ENCODE results near the gene TRPM2.

DNA sequence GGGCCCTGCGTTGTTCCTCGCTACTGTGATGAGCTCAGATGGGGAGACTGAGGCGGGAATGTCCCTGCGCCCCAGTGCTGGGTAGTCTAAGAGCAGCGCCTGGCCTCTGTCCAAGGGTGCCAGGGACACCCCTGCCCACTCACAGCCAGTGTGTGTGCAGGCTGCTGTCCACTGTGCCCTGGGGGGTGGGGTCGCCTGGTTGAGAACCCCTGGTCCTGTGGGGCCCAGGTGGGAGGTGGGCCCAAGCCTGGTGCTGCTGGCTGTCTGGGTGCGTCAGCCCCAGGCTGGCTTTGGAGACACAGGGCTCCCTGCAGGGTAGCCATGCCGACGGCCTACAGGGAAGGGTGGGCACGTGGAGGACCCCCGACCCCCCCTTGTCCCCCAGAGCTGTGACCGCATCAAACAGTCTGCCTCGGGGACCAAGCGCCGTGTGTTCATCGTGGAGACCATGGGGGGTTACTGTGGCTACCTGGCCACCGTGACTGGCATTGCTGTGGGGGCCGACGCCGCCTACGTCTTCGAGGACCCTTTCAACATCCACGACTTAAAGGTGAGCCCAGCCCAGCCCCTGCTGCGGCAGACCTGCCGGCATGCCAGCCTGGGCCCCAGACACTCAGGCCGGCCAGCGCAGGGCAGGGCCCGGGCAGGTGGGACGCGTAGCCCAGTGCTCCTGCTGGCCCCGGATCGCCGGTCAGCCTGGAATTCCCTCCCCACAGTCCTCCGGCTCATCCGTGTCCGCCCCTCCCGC, 29.1 kb upstream of the TRPM2 start:
- TF ChIP-seq POLR2A (IDR thresholded peaks at IDR 0.05): no peak
- TF ChIP-seq, protein P1, sequence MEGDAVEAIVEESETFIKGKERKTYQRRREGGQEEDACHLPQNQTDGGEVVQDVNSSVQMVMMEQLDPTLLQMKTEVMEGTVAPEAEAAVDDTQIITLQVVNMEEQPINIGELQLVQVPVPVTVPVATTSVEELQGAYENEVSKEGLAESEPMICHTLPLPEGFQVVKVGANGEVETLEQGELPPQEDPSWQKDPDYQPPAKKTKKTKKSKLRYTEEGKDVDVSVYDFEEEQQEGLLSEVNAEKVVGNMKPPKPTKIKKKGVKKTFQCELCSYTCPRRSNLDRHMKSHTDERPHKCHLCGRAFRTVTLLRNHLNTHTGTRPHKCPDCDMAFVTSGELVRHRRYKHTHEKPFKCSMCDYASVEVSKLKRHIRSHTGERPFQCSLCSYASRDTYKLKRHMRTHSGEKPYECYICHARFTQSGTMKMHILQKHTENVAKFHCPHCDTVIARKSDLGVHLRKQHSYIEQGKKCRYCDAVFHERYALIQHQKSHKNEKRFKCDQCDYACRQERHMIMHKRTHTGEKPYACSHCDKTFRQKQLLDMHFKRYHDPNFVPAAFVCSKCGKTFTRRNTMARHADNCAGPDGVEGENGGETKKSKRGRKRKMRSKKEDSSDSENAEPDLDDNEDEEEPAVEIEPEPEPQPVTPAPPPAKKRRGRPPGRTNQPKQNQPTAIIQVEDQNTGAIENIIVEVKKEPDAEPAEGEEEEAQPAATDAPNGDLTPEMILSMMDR (IDR thresholded peaks at IDR 0.05): no peak
